Naive thymus-derived CD4-positive, alpha-beta T cell (primary cell): ENCODE measurements around the gene TRAM2. TPM values are rescaled to one million over a fixed set of nuclear protein-coding genes. Genes with fewer than 3 reads are reported as not detected.
A peak's percentile ranks its signal among the peaks of the same experiment; 100 is the strongest.

Experiments used
- ATAC-seq: fragments of 150-1000 bp; cut with Tn5 transposase; 2 replicates; pipeline ENCODE4 v1.10.0; 2021; ENCODE audit warnings: mild to moderate bottlenecking, moderate library complexity
- CTCF ChIA-PET: fragments of 350-600 bp; sonication (Branson Sonifier 250); formaldehyde crosslinking; loops from one replicate; lab custom pipeline; 2021; ENCODE audit warnings: antibody characterized with exemption; lab: Charles Lee
- POLR2A ChIA-PET: fragments of 350-600 bp; sonication (Branson Sonifier 250); formaldehyde crosslinking; loops from one replicate; lab custom pipeline; 2021; ENCODE audit warnings: antibody characterized with exemption, inconsistent platforms; lab: Charles Lee
- DNase-seq, 9 donors: peaks; one replicate each; pipeline versions ENCODE4 v3.0.0 to v3.0.0-alpha.2; 2020 to 2022; ENCODE audit warnings: mixed read lengths in 1 of 9
- H3K27ac ChIP-seq: one replicate; pipeline ENCODE4 v1.7.0; 2013; ENCODE audit warnings: mild to moderate bottlenecking, low read depth, low read length, moderate library complexity
- H3K27me3 ChIP-seq, 2 donors: one replicate each; pipeline ENCODE4 v1.7.0; 2013; ENCODE audit warnings: low read length in 2 of 2, mild to moderate bottlenecking in 2 of 2, moderate library complexity in 2 of 2; ENCODE audit not compliant: control insufficient read depth in 2 of 2, insufficient read depth in 2 of 2
- H3K36me3 ChIP-seq, 3 experiments: 1 replicate in 2 of 3; 2 replicates in 1 of 3; pipeline ENCODE4 v1.7.0; 2013; ENCODE audit warnings: low read length in 3 of 3, mild to moderate bottlenecking in 3 of 3, moderate library complexity in 1 of 3; ENCODE audit not compliant: insufficient read depth in 3 of 3, control insufficient read depth in 2 of 3
- H3K4me1 ChIP-seq, 2 donors: one replicate each; pipeline ENCODE4 v1.7.0; 2013; ENCODE audit warnings: low read length in 2 of 2, mild to moderate bottlenecking in 2 of 2, moderate library complexity in 1 of 2; ENCODE audit not compliant: control insufficient read depth in 2 of 2, insufficient read depth in 2 of 2
- H3K4me3 ChIP-seq: 2 replicates; pipeline ENCODE4 v1.7.0; 2013; ENCODE audit warnings: mild to moderate bottlenecking, low read length
- H3K9me3 ChIP-seq, 3 experiments: 1 replicate in 2 of 3; 2 replicates in 1 of 3; pipeline ENCODE4 v1.7.0; 2013; ENCODE audit warnings: low read length in 3 of 3; ENCODE audit not compliant: control insufficient read depth in 2 of 3
- H3K27ac Mint-ChIP-seq, 9 donors: one replicate each; pipeline ENCODE4 v1.8.0; 2020 to 2022; ENCODE audit warnings: mixed read lengths in 9 of 9, mild to moderate bottlenecking in 8 of 9, moderate library complexity in 5 of 9, inconsistent platforms in 2 of 9
- H3K27me3 Mint-ChIP-seq, 5 donors: one replicate each; pipeline ENCODE4 v1.8.0; 2021 to 2022; ENCODE audit warnings: mixed read lengths in 5 of 5, mild to moderate bottlenecking in 1 of 5
- H3K36me3 Mint-ChIP-seq, 5 donors: one replicate each; pipeline ENCODE4 v1.8.0; 2020 to 2022; ENCODE audit warnings: mixed read lengths in 5 of 5, mild to moderate bottlenecking in 3 of 5, inconsistent platforms in 1 of 5
- H3K4me1 Mint-ChIP-seq, 7 donors: one replicate each; pipeline ENCODE4 v1.8.0; 2020 to 2022; ENCODE audit warnings: mixed read lengths in 7 of 7, mild to moderate bottlenecking in 3 of 7, inconsistent platforms in 1 of 7
- H3K4me3 Mint-ChIP-seq, 10 donors: one replicate each; pipeline ENCODE4 v1.8.0; 2020 to 2022; ENCODE audit warnings: mild to moderate bottlenecking in 10 of 10, mixed read lengths in 10 of 10, moderate library complexity in 6 of 10, inconsistent platforms in 2 of 10
- H3K9me3 Mint-ChIP-seq, 11 donors: one replicate each; pipeline ENCODE4 v1.8.0; 2020 to 2022; ENCODE audit warnings: mixed read lengths in 11 of 11, mild to moderate bottlenecking in 4 of 11, inconsistent platforms in 1 of 11, moderate library complexity in 1 of 11
- intact Hi-C, 2 donors: fragments of 100-400 bp; cut with micrococcal nuclease; formaldehyde crosslinking; loops; one replicate each; pipeline ENCODE4 v1.15.1; 2023
- polyA plus RNA-seq, 2 donors: library from polyadenylated mRNA; unstranded; fragments of 300-500 nt; fragmentation: Illumina TruSeq; gene quantifications; one replicate each; pipeline ENCODE4 v1.2.3, GENCODE V29; 2021
- total RNA-seq, 6 experiments: library from RNA in 5 of 6; stranded (reverse) in 5 of 6; gene quantifications; 1 replicate in 5 of 6; 2 replicates in 1 of 6; pipeline ENCODE4 v1.2.3 and lab custom pipeline; 2021 to 2026

The TRAM2 gene
- total and polyA plus RNA-seq, 7 experiments from 2014 or later: 3.2 to 10.9 (median 10.3) TPM

DNA sequence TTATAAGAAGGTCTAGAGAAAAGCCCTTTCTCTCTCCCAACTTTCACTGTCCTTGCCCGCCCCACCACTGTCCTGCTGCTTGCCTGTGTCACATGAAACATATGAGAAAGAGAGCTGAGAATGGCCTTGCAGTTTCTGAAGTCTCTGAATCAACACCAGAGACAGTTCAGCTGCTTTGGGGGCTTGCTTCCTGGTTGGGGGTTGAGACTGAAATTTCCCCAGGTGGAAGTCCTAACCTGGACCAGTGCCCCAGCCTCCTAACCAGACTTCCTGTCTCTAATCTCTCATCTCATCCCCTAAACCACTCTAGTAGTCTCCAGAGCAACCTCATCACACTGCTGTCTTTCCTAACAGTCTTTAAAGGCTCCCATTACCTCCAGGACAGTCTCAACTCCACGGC, 10.7 kb downstream of the TRAM2 start:
- Histone ChIP-seq H3K9me3 (no peaks in the 10 kb centered on the region), H3K4me3 (no peak overlapping the region), H3K27me3 (no peaks in the 10 kb centered on the region), H3K36me3 (no peaks in the 10 kb centered on the region), H3K27ac (no peak overlapping the region), H3K4me1 (peaks cover 4% of the 10 kb centered on the region in 2 donors)
- Mint-ChIP-seq H3K4me1 (peaks cover 13 to 78% (median 51%) of the 10 kb centered on the region in 7 donors), H3K36me3 (peaks cover 0 to 33% (median 4%) of the 10 kb centered on the region in 5 donors), H3K27me3 (no peaks in the 10 kb centered on the region), H3K4me3 (peak overlapping the region in 2 of 10 donors; percentile 6 to 33), H3K27ac (no peak overlapping the region), H3K9me3 (no peaks in the 10 kb centered on the region)
- intact Hi-C loops: no loop called here
- DNase-seq (no peak), ATAC-seq (no peak)
- ChIA-PET CTCF (no interaction called here), POLR2A (no interaction called here)

DNA sequence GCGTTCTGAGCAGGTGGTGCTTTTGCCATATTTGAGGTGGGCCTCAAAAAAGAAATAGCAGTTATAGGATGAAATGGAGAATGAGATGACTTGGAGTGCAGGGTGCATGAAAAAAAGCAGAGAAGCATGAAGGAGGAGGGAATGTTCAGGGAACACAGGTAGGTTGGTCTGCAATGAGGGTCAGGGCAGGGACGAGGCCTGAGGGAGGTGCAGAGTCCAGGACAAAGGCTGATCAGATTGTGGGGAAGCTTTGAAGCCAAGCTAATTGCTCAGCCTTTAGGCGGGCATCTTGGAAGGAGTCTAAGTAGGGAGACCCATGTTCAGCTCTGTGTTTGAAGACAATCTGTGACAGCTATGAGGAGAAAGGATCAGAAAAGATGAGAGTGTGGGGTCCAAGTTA, 12.0 kb downstream of the TRAM2 start:
- no peak overlapping the region for H3K4me3 Mint-ChIP-seq
- ChIA-PET CTCF (no interaction called here), POLR2A (interaction anchor here (0.8 kb wide), 1 partner anchor 31 kb away, joined by 3 read pairs; no protein-coding TSS in a partner anchor)
- no peaks in the 10 kb centered on the region for H3K27me3 Mint-ChIP-seq
- H3K36me3 Mint-ChIP-seq: peaks cover 0 to 33% (median 4%) of the 10 kb centered on the region in 5 donors
- peak overlapping the region in 1 of 9 donors; percentile 5 for H3K27ac Mint-ChIP-seq
- DNase-seq (no peak), ATAC-seq (no peak)
- H3K4me1 Mint-ChIP-seq: peaks cover 13 to 74% (median 45%) of the 10 kb centered on the region in 7 donors
- Histone ChIP-seq H3K27me3 (no peaks in the 10 kb centered on the region), H3K4me1 (peaks cover 4% of the 10 kb centered on the region in 2 donors), H3K27ac (no peak overlapping the region), H3K9me3 (no peaks in the 10 kb centered on the region), H3K36me3 (no peaks in the 10 kb centered on the region), H3K4me3 (no peak overlapping the region)
- intact Hi-C loops: no loop called here
- no peaks in the 10 kb centered on the region for H3K9me3 Mint-ChIP-seq

DNA sequence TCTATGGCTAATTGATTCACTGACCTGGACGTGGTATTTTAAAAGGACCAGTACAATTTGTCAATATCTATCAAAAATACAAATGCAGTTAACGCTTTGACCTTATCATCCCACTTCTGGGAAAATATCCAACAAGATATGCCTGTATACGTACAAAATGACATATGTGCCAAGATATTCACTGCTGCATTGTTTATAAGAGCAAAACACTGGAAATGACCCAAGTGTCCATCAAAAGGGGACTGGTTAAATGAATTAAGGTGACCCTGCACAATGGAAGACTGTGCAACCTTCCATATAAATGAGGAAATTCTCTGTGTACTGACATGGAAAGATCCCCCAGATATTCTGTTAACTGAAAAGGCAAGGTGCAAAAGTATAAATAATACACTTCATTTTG, 13.9 kb downstream of the TRAM2 start:
- POLR2A ChIA-PET: interaction anchor here (0.6 kb wide), 1 partner anchor 18 kb away, joined by 3 read pairs; no protein-coding TSS in a partner anchor
- Histone ChIP-seq H3K9me3 (no peaks in the 10 kb centered on the region), H3K4me1 (peaks cover 4% of the 10 kb centered on the region in 2 donors), H3K4me3 (no peak overlapping the region), H3K27ac (no peak overlapping the region), H3K27me3 (no peaks in the 10 kb centered on the region), H3K36me3 (no peaks in the 10 kb centered on the region)
- Mint-ChIP-seq H3K4me1 (peaks cover 13 to 65% (median 44%) of the 10 kb centered on the region in 7 donors), H3K36me3 (peaks cover 0 to 37% (median 4%) of the 10 kb centered on the region in 5 donors), H3K4me3 (no peak overlapping the region), H3K9me3 (no peaks in the 10 kb centered on the region), H3K27ac (no peak overlapping the region), H3K27me3 (no peaks in the 10 kb centered on the region)
- ATAC-seq (no peak), DNase-seq (no peak)
- CTCF ChIA-PET: no interaction called here
- intact Hi-C loops: no loop called here

DNA sequence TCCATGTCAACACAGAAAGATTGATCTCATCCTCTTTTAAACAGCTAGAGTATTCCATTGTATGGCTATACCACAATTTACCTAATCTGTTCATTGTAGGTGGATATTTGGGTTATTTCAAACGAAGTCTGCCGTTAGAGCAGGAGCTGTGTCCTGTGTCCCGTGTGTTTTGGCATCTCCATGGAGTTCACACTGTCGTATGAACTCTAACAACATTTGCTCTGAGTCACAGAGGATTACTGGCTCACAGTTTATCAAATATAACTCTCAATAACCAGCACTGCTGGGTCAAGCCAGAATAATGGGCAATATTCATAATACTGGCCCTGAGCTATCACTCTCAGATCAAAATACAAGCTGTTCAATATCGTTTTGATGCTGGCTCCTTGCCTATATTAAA, 16.4 kb downstream of the TRAM2 start:
- POLR2A ChIA-PET: interaction anchor here (0.6 kb wide), 1 partner anchor 34 kb away, joined by 3 read pairs; no protein-coding TSS in a partner anchor
- Mint-ChIP-seq H3K27ac (no peak overlapping the region), H3K27me3 (no peaks in the 10 kb centered on the region), H3K36me3 (peaks cover 0 to 30% (median 3%) of the 10 kb centered on the region in 5 donors), H3K4me3 (no peak overlapping the region), H3K4me1 (peaks cover 0 to 45% (median 27%) of the 10 kb centered on the region in 7 donors), H3K9me3 (no peaks in the 10 kb centered on the region)
- Histone ChIP-seq H3K4me3 (no peak overlapping the region), H3K27ac (no peak overlapping the region), H3K36me3 (no peaks in the 10 kb centered on the region), H3K9me3 (no peaks in the 10 kb centered on the region), H3K4me1 (no peaks in the 10 kb centered on the region), H3K27me3 (no peaks in the 10 kb centered on the region)
- intact Hi-C loops: no loop called here
- ATAC-seq (no peak), DNase-seq (no peak)
- CTCF ChIA-PET: no interaction called here

DNA sequence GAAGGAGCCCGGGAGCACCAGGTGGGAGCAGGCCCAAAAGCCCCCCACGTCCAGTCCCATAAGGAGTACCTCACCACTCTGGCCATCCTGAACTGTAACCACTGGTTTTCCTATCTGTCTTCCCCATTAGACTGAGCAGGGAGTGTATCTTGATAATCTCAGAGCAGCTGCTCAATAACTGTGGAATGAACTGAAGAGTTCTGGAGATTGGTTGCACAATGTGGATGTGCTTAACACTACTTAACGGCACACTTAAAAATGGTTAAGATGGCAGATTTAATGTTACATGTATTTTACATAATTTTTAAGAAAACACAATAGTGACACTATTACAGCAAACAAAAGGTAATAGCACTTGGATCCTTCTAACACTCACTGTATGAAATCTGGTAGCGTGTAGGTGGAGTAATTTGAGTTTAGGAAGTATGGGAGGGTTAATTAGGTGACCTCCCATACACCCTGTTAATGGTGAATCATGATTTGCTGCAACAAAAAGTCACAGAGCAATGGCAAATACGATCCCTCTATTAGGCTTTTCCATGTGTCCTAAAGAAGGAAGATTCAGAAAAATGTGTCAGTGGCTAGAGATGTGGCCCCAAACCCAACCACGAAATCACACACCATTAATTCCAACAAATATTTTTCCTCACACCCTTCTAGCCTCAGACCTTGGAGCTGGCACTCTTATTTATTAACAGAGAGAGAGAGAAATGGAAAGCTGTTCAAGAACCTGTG, 18.4 kb downstream of the TRAM2 start:
- Histone ChIP-seq H3K9me3 (no peaks in the 10 kb centered on the region), H3K27me3 (no peaks in the 10 kb centered on the region), H3K27ac (no peak overlapping the region), H3K36me3 (no peaks in the 10 kb centered on the region), H3K4me3 (no peak overlapping the region), H3K4me1 (no peaks in the 10 kb centered on the region)
- POLR2A ChIA-PET: interaction anchor here (0.5 kb wide), 1 partner anchor 95 kb away, joined by 5 read pairs; no protein-coding TSS in a partner anchor
- Mint-ChIP-seq H3K4me1 (peaks cover 0 to 34% (median 21%) of the 10 kb centered on the region in 7 donors), H3K9me3 (no peaks in the 10 kb centered on the region), H3K27me3 (no peaks in the 10 kb centered on the region), H3K4me3 (no peak overlapping the region), H3K27ac (no peak overlapping the region), H3K36me3 (peaks cover 0 to 19% (median 3%) of the 10 kb centered on the region in 5 donors)
- CTCF ChIA-PET: no interaction called here
- no peak for DNase-seq
- intact Hi-C loops: no loop called here
- ATAC-seq: no peak

DNA sequence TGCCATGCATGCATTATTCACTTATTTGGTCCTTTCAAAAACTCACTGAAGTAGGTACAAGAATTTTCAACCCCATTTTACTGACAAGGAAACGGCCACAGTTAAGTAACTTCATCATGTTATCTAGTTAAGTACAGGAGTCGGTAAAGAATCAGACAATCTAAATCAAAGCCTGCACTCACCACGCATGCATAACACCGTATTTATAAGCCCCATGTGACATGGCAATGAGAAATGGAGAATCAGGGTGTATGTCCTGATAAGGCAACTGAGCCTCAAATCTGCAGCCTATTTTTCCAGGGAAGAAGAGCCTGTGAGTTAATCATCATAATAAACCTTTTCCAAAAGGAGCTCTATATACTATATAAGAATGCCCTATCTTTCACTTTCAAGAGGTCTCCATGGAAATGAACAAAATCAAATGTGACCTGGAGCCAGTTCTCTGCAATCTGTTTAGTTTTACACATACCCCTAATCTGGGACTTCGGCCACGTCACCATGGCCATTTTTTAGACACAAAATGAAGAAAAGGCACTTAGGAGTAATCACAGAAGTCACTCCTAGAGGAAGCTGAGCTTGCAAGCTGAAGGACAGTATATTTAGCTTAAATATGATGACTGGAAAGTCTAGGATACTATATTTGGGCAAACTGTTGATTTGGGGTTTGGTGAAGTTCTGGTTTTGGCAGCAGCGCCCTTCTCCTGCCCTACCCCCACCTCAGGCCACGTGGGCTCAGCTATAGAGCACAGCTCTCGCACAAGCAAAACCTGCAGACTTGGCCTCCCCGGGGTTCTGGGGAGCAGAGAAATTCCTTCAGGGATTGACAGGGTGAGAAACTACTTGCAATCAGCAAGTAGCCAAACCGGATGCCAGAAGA, 19.2 kb downstream of the TRAM2 start:
- Mint-ChIP-seq H3K4me1 (peaks cover 0 to 35% (median 26%) of the 10 kb centered on the region in 7 donors), H3K36me3 (peaks cover 0 to 18% (median 0%) of the 10 kb centered on the region in 5 donors), H3K9me3 (no peaks in the 10 kb centered on the region), H3K27ac (no peak overlapping the region), H3K4me3 (no peak overlapping the region), H3K27me3 (no peaks in the 10 kb centered on the region)
- no peaks in the 10 kb centered on the region for H3K9me3 ChIP-seq
- no peaks in the 10 kb centered on the region for H3K36me3 ChIP-seq
- H3K27me3 ChIP-seq: no peaks in the 10 kb centered on the region
- H3K4me1 ChIP-seq: no peaks in the 10 kb centered on the region
- ChIA-PET POLR2A (interaction anchor here (0.5 kb wide), 1 partner anchor 95 kb away, joined by 5 read pairs; no protein-coding TSS in a partner anchor), CTCF (no interaction called here)
- H3K4me3 ChIP-seq: no peak overlapping the region
- ATAC-seq (no peak), DNase-seq (no peak)
- H3K27ac ChIP-seq: no peak overlapping the region
- intact Hi-C loops: no loop called here
